GM18507 (cell line): ENCODE data around the gene KCNK15.

Source experiments
- DNase-seq: peaks from one replicate; pipeline ENCODE4 v3.0.0; 2011; ENCODE audit warnings: low read depth; ENCODE audit not compliant: insufficient read length; ENCODE audit errors: extremely low spot score
- FAIRE-seq: peaks from 2 replicates; lab custom pipeline; 2011; peaks lifted over from hg19 to GRCh38; lab: Jason Lieb, UNC

The KCNK15 gene

GRCh38 chr20:44773070-44773829, 27.6 kb downstream of the KCNK15 start:
- no peak for DNase-seq
- no peak for FAIRE-seq

GRCh38 chr20:44776980-44777379, 31.3 kb downstream of the KCNK15 start:
- no peak for DNase-seq
- FAIRE-seq = no peak

GRCh38 chr20:44780226-44780625, 34.6 kb downstream of the KCNK15 start:
- no peak for DNase-seq
- FAIRE-seq = no peak

- FAIRE-seq (no peak), DNase-seq (no peak)
Measured at GRCh38 chr20:44781118-44781517, 35.5 kb downstream of the KCNK15 start.

GRCh38 chr20:44781791-44782190, 36.1 kb downstream of the KCNK15 start:
- no peak for FAIRE-seq

GRCh38 chr20:44784688-44785087, 39.0 kb downstream of the KCNK15 start:
- no peak for FAIRE-seq
- DNase-seq = no peak

More at GRCh38 chr20:44781791-44782190, 36.1 kb downstream of the KCNK15 start:
- no peak for DNase-seq

GRCh38 chr20:44785768-44786167, 40.1 kb downstream of the KCNK15 start:
- no peak for FAIRE-seq
- no peak for DNase-seq

GRCh38 chr20:44787299-44787698, 41.6 kb downstream of the KCNK15 start:
- DNase-seq (no peak), FAIRE-seq (no peak)

GRCh38 chr20:44788706-44789456, 43.2 kb downstream of the KCNK15 start:
- DNase-seq = no peak
- no peak for FAIRE-seq

- FAIRE-seq = no peak
- DNase-seq = no peak
Measured at GRCh38 chr20:44790638-44791393, 45.2 kb downstream of the KCNK15 start.

GRCh38 chr20:44792796-44793195, 47.1 kb downstream of the KCNK15 start:
- no peak for DNase-seq
- FAIRE-seq = no peak

- FAIRE-seq = no peak
- DNase-seq = no peak
Measured at GRCh38 chr20:44795836-44796235, 50.2 kb downstream of the KCNK15 start.

GRCh38 chr20:44796311-44796710, 50.6 kb downstream of the KCNK15 start:
- DNase-seq = no peak
- FAIRE-seq = no peak

GRCh38 chr20:44796758-44797457, 51.2 kb downstream of the KCNK15 start:
- FAIRE-seq = no peak

GRCh38 chr20:44799691-44800090, 54.0 kb downstream of the KCNK15 start:
- DNase-seq (no peak), FAIRE-seq (no peak)

More at GRCh38 chr20:44796758-44797457, 51.2 kb downstream of the KCNK15 start:
- DNase-seq = no peak

GRCh38 chr20:44800391-44801046, 54.9 kb downstream of the KCNK15 start:
- FAIRE-seq (no peak), DNase-seq (no peak)
